K562 (cell line): ENCODE results near the gene TTC9C. TPM values are rescaled to one million over a fixed set of nuclear protein-coding genes. Genes with fewer than 3 reads are reported as not detected.

Experiments used
- CHCHD3 ChIP-seq: fragments of 250-450 bp; sonication (Bioruptor Pico); IDR thresholded peaks from 2 replicates; pipeline ENCODE4 v2.1.2; 2022; ENCODE audit warnings: mild to moderate bottlenecking
- GABPB1 ChIP-seq: sonication (generic); formaldehyde crosslinking; IDR thresholded peaks from 2 replicates; pipeline ENCODE4 v1.8.0; 2022; ENCODE audit warnings: mild to moderate bottlenecking, missing genetic modification reagents
- MBD1 ChIP-seq: fragments of 250-450 bp; sonication (Bioruptor Pico); IDR thresholded peaks from 2 replicates; pipeline ENCODE4 v1.8.0; 2022; ENCODE audit warnings: inconsistent platforms
- NONO ChIP-seq, 2 experiments: fragments of 200-400 bp in 1 of 2; fragments of 450-650 bp in 1 of 2; formaldehyde crosslinking in 1 of 2; IDR thresholded peaks; 2 replicates each; pipeline ENCODE4 v1.6.1; 2017; ENCODE audit warnings: low read depth in 2 of 2, mild to moderate bottlenecking in 2 of 2, moderate library complexity in 2 of 2, low read length in 1 of 2
- SUPT5H ChIP-seq: fragments of 450-650 bp; IDR thresholded peaks from 2 replicates; pipeline ENCODE4 v1.6.1; 2016
- TSC22D4 ChIP-seq: fragments of 450-650 bp; IDR thresholded peaks from 2 replicates; pipeline ENCODE4 v1.6.1; 2016; ENCODE audit warnings: missing genetic modification characterization, missing biosample characterization, control low read depth
- ZBTB43 ChIP-seq: sonication (generic); formaldehyde crosslinking; IDR thresholded peaks from 2 replicates; pipeline ENCODE4 v1.8.0; 2023; ENCODE audit warnings: mild to moderate bottlenecking, missing genetic modification reagents
- ZNF146 ChIP-seq: IDR thresholded peaks from one replicate; pipeline ENCODE4 v1.6.1; 2018; ENCODE audit warnings: missing compliant biosample characterization; ENCODE audit not compliant: unreplicated experiment
- polyA plus RNA-seq, 8 experiments: library from polyadenylated mRNA; depleted of rRNA in 4 of 8; stranded (reverse) in 5 of 8; unstranded in 3 of 8; fragments of >200 nt; fragmentation: Nextera tagmentation in 2 of 8; fragmentation: Illumina TruSeq in 1 of 8; extraction: Ambion mirVana in 2 of 8; extraction: Trizol in 1 of 8; gene quantifications; 2 replicates each; pipeline versions ENCODE4 v1.2.1 to v1.2.3, GENCODE V29; 2011 to 2014; ENCODE audit warnings: inconsistent platforms in 1 of 8, missing spikeins in 1 of 8
- total RNA-seq, 7 experiments: library from RNA; depleted of rRNA in 6 of 7; stranded (reverse); fragments of >200 nt in 6 of 7; fragmentation: Illumina TruSeq in 2 of 7; extraction: Trizol in 2 of 7; gene quantifications; 2 replicates each; pipeline versions ENCODE4 v1.2.1 to v1.2.3, GENCODE V29; 2011 to 2021; ENCODE audit warnings: low replicate concordance in 1 of 7
- TF ChIP-seq, protein P1 (sequence below): IDR thresholded peaks from 2 replicates; pipeline ENCODE4 v1.6.1; 2012; ENCODE audit warnings: low read depth, low read length, improper control_type of control experiment, borderline replicate concordance
- TF ChIP-seq, protein P2 (sequence below): sonication (generic); formaldehyde crosslinking; IDR thresholded peaks from 2 replicates; pipeline ENCODE4 v1.8.1; 2023; ENCODE audit warnings: mild to moderate bottlenecking, missing genetic modification reagents
- TF ChIP-seq, protein P3 (sequence below): fragments of 200-800 bp; sonication (Bioruptor generic); IDR thresholded peaks from 2 replicates; pipeline ENCODE4 v1.6.1; 2016; ENCODE audit warnings: missing genetic modification characterization, missing compliant biosample characterization
- TF ChIP-seq, protein P4 (sequence below), 2 experiments: IDR thresholded peaks; 2 replicates each; pipeline ENCODE4 v1.6.1; 2012; ENCODE audit warnings: improper control_type of control experiment in 2 of 2, low read depth in 2 of 2, low read length in 2 of 2, borderline replicate concordance in 1 of 2

TTC9C gene
- total and polyA plus RNA-seq, 9 of the 15 experiments (the other 6 are each of a cell fraction or from before 2014, with no cell fraction given): 32.8 to 59.0 (median 37.1) TPM

GRCh38 chr11:62726915-62727164 lies 1.4 kb upstream of the TTC9C start (continued):
- TF ChIP-seq, protein P1, sequence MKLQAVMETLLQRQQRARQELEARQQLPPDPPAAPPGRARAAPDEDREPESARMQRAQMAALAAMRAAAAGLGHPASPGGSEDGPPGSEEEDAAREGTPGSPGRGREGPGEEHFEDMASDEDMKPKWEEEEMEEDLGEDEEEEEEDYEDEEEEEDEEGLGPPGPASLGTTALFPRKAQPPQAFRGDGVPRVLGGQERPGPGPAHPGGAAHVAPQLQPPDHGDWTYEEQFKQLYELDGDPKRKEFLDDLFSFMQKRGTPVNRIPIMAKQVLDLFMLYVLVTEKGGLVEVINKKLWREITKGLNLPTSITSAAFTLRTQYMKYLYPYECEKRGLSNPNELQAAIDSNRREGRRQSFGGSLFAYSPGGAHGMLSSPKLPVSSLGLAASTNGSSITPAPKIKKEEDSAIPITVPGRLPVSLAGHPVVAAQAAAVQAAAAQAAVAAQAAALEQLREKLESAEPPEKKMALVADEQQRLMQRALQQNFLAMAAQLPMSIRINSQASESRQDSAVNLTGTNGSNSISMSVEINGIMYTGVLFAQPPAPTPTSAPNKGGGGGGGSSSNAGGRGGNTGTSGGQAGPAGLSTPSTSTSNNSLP: no peak
- TF ChIP-seq, protein P2, sequence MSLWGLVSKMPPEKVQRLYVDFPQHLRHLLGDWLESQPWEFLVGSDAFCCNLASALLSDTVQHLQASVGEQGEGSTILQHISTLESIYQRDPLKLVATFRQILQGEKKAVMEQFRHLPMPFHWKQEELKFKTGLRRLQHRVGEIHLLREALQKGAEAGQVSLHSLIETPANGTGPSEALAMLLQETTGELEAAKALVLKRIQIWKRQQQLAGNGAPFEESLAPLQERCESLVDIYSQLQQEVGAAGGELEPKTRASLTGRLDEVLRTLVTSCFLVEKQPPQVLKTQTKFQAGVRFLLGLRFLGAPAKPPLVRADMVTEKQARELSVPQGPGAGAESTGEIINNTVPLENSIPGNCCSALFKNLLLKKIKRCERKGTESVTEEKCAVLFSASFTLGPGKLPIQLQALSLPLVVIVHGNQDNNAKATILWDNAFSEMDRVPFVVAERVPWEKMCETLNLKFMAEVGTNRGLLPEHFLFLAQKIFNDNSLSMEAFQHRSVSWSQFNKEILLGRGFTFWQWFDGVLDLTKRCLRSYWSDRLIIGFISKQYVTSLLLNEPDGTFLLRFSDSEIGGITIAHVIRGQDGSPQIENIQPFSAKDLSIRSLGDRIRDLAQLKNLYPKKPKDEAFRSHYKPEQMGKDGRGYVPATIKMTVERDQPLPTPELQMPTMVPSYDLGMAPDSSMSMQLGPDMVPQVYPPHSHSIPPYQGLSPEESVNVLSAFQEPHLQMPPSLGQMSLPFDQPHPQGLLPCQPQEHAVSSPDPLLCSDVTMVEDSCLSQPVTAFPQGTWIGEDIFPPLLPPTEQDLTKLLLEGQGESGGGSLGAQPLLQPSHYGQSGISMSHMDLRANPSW (CRISPR knock-in tag): no peak
- TF ChIP-seq NONO (IDR thresholded peaks at IDR 0.05; ENCODE audit: low read depth in 2 of 2, low read length in 1 of 2) (peak in 1 of 2 experiments; percentile 60; a peak in 1 of 4 replicates), ZBTB43 (CRISPR knock-in tag) (no peak), SUPT5H (no peak), GABPB1 (CRISPR knock-in tag) (no peak), MBD1 (CRISPR knock-in tag) (no peak), CHCHD3 (no peak), ZNF146 (CRISPR knock-in tag) (no peak), TSC22D4 (tag) (no peak)
- TF ChIP-seq, protein P3, sequence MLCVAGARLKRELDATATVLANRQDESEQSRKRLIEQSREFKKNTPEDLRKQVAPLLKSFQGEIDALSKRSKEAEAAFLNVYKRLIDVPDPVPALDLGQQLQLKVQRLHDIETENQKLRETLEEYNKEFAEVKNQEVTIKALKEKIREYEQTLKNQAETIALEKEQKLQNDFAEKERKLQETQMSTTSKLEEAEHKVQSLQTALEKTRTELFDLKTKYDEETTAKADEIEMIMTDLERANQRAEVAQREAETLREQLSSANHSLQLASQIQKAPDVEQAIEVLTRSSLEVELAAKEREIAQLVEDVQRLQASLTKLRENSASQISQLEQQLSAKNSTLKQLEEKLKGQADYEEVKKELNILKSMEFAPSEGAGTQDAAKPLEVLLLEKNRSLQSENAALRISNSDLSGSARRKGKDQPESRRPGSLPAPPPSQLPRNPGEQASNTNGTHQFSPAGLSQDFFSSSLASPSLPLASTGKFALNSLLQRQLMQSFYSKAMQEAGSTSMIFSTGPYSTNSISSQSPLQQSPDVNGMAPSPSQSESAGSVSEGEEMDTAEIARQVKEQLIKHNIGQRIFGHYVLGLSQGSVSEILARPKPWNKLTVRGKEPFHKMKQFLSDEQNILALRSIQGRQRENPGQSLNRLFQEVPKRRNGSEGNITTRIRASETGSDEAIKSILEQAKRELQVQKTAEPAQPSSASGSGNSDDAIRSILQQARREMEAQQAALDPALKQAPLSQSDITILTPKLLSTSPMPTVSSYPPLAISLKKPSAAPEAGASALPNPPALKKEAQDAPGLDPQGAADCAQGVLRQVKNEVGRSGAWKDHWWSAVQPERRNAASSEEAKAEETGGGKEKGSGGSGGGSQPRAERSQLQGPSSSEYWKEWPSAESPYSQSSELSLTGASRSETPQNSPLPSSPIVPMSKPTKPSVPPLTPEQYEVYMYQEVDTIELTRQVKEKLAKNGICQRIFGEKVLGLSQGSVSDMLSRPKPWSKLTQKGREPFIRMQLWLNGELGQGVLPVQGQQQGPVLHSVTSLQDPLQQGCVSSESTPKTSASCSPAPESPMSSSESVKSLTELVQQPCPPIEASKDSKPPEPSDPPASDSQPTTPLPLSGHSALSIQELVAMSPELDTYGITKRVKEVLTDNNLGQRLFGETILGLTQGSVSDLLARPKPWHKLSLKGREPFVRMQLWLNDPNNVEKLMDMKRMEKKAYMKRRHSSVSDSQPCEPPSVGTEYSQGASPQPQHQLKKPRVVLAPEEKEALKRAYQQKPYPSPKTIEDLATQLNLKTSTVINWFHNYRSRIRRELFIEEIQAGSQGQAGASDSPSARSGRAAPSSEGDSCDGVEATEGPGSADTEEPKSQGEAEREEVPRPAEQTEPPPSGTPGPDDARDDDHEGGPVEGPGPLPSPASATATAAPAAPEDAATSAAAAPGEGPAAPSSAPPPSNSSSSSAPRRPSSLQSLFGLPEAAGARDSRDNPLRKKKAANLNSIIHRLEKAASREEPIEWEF (CRISPR knock-in tag): no peak
- TF ChIP-seq, protein P4, sequence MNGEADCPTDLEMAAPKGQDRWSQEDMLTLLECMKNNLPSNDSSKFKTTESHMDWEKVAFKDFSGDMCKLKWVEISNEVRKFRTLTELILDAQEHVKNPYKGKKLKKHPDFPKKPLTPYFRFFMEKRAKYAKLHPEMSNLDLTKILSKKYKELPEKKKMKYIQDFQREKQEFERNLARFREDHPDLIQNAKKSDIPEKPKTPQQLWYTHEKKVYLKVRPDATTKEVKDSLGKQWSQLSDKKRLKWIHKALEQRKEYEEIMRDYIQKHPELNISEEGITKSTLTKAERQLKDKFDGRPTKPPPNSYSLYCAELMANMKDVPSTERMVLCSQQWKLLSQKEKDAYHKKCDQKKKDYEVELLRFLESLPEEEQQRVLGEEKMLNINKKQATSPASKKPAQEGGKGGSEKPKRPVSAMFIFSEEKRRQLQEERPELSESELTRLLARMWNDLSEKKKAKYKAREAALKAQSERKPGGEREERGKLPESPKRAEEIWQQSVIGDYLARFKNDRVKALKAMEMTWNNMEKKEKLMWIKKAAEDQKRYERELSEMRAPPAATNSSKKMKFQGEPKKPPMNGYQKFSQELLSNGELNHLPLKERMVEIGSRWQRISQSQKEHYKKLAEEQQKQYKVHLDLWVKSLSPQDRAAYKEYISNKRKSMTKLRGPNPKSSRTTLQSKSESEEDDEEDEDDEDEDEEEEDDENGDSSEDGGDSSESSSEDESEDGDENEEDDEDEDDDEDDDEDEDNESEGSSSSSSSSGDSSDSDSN (IDR thresholded peaks at IDR 0.05; ENCODE audit: borderline replicate concordance in 1 of 2, low read depth in 2 of 2, low read length in 2 of 2): peak; percentile 48 to 83; a peak in 3 of 4 replicates
